Mucosa of rectum (tissue), 2 donors: ENCODE results near the gene TP53I13.

Experiments used
- H3K27ac ChIP-seq, 2 donors: one replicate each; pipeline ENCODE4 v1.7.0; 2013; ENCODE audit warnings: inconsistent platforms in 2 of 2, low read depth in 2 of 2, low read length in 2 of 2
- H3K27me3 ChIP-seq, 2 donors: one replicate each; pipeline ENCODE4 v1.7.0; 2013; ENCODE audit warnings: low read length in 2 of 2; ENCODE audit not compliant: control insufficient read depth in 2 of 2, insufficient read depth in 2 of 2
- H3K36me3 ChIP-seq, 2 donors: one replicate each; pipeline ENCODE4 v1.7.0; 2013; ENCODE audit warnings: low read length in 2 of 2; ENCODE audit not compliant: control insufficient read depth in 2 of 2, insufficient read depth in 2 of 2
- H3K4me1 ChIP-seq, 2 donors: one replicate each; pipeline ENCODE4 v1.7.0; 2013; ENCODE audit warnings: low read length in 2 of 2, mild to moderate bottlenecking in 1 of 2; ENCODE audit not compliant: control insufficient read depth in 2 of 2, insufficient read depth in 2 of 2
- H3K4me3 ChIP-seq, 2 donors: one replicate each; pipeline ENCODE4 v1.7.0; 2013; ENCODE audit warnings: low read length in 2 of 2
- H3K9ac ChIP-seq, 2 donors: one replicate each; pipeline ENCODE4 v1.7.0; 2013; ENCODE audit warnings: low read length in 2 of 2, low read depth in 1 of 2, mild to moderate bottlenecking in 1 of 2
- H3K9me3 ChIP-seq, 2 donors: one replicate each; pipeline ENCODE4 v1.7.0; 2013; ENCODE audit warnings: low read length in 2 of 2; ENCODE audit not compliant: control insufficient read depth in 2 of 2
- donor health status: healthy.
- donor health status: Normal muscosa, but diverticular disease.

TP53I13 gene

DNA sequence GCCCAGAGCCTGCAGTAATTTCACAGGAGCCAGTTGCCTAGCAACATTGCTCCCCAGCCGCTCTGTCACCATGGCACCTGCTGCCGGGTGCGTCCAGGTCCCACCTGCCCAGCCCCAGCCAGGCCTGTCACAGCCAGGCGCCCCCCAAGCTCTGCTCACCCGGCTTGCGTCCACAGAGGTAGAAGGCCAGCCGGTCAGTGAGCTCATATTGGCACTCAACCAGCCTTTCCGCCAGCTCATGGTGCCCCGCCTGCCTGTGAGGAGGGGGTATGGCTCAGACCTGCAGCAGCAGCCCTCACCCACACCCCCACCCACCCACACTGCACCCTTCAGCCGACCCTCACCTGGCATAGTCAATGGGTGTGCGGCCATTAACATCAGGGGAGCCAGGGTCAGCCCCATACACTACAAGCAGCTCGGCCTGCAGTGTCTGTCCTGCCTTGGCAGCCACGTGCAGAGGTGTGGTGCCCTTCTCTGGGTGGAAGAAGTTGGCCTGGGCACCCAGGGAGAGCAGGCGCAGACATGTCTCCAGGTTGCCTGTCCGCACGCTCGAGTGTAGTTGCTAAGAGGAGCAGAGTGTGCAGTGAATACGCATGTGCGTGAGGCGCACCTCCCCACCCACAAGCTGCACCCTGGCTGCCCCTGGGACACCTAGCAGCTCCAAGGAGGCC is 13.2 kb downstream of the TP53I13 start:
- no peaks in the 10 kb centered on the region for H3K9me3 ChIP-seq
- no peak overlapping the region for H3K9ac ChIP-seq
- peaks cover 6 to 9% of the 10 kb centered on the region in 2 donors for H3K4me1 ChIP-seq
- no peak overlapping the region for H3K27ac ChIP-seq
- peaks cover 23 to 38% of the 10 kb centered on the region in 2 donors for H3K36me3 ChIP-seq
- H3K4me3 ChIP-seq: no peak overlapping the region
- no peaks in the 10 kb centered on the region for H3K27me3 ChIP-seq

DNA sequence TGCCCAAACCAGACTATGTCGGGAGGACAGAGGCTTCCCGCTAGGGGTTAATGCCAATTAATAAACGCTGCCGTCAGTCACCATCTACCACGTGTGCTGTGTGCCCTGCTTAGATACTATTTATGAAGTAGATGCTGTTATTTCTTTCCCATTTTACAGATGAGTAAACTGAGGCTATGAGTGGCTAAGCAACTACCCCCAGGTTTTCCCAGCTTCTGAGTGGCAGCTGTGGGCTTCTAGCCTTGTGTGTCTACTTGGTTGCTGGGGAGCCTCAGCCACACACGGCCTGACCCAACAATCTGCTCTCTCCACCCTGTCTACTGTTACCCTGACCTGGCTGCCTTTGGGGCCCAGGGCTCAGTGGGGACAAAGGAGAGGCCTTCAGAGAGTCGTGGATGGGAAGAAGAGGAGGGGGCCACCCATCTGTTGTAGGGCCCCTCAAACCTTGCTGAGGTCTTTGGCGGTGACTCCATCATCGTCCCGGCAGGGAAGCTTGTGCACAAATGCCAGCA is 13.8 kb downstream of the TP53I13 start:
- no peak overlapping the region for H3K27ac ChIP-seq
- H3K27me3 ChIP-seq: no peaks in the 10 kb centered on the region
- no peaks in the 10 kb centered on the region for H3K9me3 ChIP-seq
- peaks cover 17 to 34% of the 10 kb centered on the region in 2 donors for H3K36me3 ChIP-seq
- H3K4me3 ChIP-seq: no peak overlapping the region
- no peak overlapping the region for H3K9ac ChIP-seq
- H3K4me1 ChIP-seq: peaks cover 6 to 13% of the 10 kb centered on the region in 2 donors

DNA sequence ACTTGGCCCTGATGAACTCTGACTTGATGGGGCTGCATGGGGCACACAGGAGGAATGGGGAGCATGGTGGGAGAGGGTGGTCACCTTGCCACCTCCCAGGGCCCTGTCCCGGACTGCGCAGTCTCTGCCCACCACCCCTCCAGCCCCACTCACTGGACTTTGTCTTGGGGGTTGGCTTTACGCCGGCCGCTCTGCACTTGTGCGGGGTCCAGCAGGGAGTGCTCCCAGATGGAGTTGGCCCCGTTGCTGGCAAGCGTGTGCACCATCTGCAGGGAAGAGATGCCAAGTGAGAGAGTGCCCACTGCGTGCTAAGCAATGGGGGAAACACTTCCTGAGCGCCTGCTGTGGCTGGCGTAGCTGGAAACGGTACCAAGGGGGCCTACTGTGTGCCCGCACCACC is 14.3 kb downstream of the TP53I13 start:
- Histone ChIP-seq H3K36me3 (peaks cover 12 to 29% of the 10 kb centered on the region in 2 donors), H3K9ac (no peak overlapping the region), H3K4me3 (no peak overlapping the region), H3K27me3 (no peaks in the 10 kb centered on the region), H3K9me3 (no peaks in the 10 kb centered on the region), H3K4me1 (peaks cover 9 to 17% of the 10 kb centered on the region in 2 donors), H3K27ac (no peak overlapping the region)

DNA sequence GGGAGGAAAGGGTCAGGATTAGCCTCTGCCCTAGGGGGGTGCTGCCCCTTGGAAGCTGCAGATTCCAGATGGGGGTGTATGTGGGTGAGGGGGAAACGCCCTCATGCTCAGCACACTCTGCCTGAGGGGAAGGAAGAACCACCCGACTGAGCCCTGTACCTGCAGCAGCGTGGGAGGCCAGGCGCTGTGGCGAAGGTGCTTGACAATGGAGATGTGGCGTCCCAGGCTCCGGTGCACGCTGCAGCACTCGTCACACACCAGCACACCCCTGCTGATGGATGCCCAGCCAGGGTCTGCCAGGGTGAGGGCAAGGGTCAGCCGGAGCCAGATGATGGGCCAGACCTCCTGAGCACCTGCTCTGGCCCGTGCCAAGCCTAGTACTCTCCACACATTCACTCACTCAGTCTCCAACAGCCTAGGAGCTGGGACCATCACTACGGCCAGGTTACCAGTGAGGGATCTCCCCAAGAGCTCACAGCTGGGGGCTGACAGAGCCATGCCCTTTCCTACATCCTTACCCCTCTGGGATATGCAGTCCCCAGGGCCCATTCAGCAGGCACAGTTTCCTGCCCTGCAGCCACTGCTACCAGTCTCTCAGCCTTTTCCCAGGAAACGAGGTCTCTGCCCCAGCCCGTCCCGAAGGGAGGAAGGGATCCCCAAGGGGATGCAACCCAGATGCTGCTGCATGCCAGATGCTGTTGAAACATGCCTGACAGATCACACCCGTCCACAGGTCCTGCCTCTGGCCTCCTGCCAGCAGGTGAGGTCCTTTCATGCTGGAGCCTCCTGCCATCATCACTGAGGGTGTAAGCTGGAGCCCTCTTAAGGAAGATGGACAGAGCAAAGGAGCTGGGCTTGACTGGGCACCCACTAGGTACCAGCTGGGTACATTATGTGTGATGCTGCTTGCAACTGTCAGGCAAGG is 15.1 kb downstream of the TP53I13 start:
- Histone ChIP-seq H3K9me3 (no peaks in the 10 kb centered on the region), H3K36me3 (peaks cover 12 to 21% of the 10 kb centered on the region in 2 donors), H3K4me3 (no peak overlapping the region), H3K9ac (no peak overlapping the region), H3K4me1 (peaks cover 16 to 25% of the 10 kb centered on the region in 2 donors), H3K27ac (no peak overlapping the region), H3K27me3 (no peaks in the 10 kb centered on the region)

DNA sequence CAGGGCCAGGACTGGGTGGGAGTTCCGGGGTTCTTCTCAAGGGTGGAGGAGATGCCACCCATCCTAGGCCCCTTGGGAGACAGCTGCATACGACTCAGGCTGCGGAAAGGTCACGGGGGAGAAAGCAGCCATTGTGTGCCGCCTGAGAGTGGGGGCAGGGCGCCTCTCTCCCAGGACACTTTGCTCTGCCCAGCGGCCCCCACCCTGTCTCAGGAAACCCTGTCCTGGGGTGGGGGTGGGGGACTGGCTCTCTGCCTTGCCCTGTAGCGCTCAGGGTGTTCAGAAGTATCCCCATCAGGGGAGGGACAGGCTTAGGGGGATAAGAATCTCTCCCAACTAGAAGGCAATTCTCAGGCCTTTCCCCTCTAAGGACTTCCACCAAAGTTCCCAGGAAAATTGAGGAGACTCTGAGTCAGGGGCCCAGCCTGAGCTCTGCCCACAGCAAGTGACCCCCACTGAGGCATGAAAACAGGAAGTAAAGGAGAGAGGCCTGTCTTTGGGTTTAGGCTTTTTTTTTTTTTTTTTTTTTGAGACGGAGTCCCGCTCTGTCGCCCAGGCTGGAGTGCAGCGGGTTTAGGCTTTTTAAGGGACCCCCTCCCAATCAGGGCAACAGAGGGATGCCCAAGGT is 16.1 kb downstream of the TP53I13 start:
- no peaks in the 10 kb centered on the region for H3K27me3 ChIP-seq
- H3K9ac ChIP-seq: peak overlapping the region in 1 of 2 donors; percentile 14
- H3K9me3 ChIP-seq: no peaks in the 10 kb centered on the region
- H3K36me3 ChIP-seq: peaks cover 12 to 20% of the 10 kb centered on the region in 2 donors
- H3K4me1 ChIP-seq: peaks cover 16 to 27% of the 10 kb centered on the region in 2 donors
- no peak overlapping the region for H3K4me3 ChIP-seq
- H3K27ac ChIP-seq: peak overlapping the region in 1 of 2 donors; percentile 22

DNA sequence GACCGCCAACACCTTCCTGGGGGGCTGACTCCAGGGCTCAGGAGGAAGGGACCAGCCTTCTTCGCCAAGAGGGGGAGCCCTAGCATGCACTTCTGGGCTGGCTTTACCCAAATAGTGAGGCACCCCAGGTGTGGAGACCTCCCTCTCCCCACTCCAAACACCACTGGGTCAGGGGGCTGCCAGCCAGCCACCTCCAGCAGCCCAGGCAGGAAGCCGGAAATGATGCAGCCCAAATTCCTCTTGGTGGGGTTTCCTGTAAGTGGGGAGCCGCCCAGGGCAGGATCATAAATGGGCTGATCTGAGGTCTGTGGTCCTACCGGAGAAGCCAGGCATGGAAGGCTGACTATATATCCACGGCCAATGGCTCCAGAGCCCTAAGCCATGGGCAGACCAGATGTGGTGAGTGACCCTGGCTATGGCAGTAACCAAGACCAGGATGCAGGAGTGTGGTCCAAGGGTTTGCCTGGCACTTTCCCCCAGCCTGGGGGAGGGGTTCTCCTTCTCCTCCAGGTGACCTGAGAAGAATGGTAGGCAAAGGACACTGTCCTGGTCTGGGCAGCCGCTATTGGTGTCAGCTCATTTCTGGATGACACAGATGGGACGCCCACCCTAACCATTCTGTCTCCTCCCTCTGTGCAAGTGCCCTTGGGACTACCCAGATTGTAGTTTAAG is 16.7 kb downstream of the TP53I13 start:
- no peaks in the 10 kb centered on the region for H3K27me3 ChIP-seq
- H3K36me3 ChIP-seq: peaks cover 7 to 20% of the 10 kb centered on the region in 2 donors
- H3K27ac ChIP-seq: peak overlapping the region; percentile 10 to 43
- H3K4me1 ChIP-seq: peaks cover 23 to 32% of the 10 kb centered on the region in 2 donors
- no peaks in the 10 kb centered on the region for H3K9me3 ChIP-seq
- H3K9ac ChIP-seq: no peak overlapping the region
- no peak overlapping the region for H3K4me3 ChIP-seq

DNA sequence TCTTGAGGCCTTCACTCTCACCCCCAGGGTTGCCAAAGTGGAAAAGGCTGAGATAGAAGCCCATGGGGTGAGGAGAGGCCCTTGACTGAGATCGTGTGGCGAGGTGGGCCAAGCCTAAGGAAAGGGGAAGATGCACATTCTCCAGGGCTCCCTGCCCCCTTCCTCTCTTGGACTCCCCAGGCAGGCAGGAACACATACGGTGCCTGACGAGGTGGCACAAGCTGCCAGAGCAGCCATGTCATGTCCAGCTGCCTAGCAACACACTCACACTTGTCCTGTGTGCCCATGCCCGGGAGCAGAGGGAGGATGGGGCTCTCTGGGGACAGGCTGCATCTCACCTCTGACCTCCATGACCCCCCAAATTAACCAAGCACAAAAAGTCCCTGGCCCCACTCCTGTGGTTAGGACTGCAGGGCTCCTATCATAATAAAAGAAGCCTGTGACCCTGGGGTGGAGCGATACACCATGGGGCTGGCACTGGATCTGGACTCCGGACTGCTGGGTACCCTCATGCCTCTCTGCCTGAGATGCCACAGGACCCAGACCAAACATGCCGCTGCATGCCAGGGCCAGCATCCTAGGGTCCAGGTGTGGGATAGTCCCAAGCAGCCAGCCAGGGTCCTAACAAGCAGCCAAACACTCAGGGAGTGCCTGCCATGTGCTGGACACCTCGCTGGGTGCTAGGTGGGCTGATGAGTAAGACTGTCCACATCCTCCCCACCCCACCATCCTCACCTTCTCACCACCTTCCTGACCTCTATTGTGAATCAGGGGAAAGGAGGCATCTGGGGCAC is 18.4 kb downstream of the TP53I13 start:
- Histone ChIP-seq H3K27me3 (no peaks in the 10 kb centered on the region), H3K4me1 (peaks cover 34 to 46% of the 10 kb centered on the region in 2 donors), H3K9ac (no peak overlapping the region), H3K36me3 (peaks cover 3 to 17% of the 10 kb centered on the region in 2 donors), H3K4me3 (no peak overlapping the region), H3K9me3 (no peaks in the 10 kb centered on the region), H3K27ac (no peak overlapping the region)

DNA sequence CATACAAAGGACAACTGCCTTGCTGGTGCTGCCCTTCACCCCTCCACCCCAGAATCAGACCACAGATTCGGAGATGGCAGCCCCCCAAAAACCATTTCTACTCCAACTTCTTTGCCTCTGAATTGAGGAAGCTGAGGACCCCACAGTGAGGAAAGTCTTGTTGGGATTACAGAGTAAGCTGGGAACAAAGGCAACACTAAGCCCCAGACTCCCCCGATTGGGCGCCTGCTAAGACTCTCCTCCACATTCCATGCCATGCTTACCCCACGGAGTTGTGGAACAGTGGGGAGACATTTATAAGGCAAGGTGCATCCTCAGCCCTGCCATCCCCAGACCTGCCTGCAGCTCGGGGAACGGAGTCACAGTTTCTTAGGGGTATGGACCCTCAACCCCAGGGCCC is 19.1 kb downstream of the TP53I13 start:
- Histone ChIP-seq H3K9ac (peak overlapping the region in 1 of 2 donors; percentile 78), H3K4me3 (peak overlapping the region in 1 of 2 donors; percentile 79), H3K36me3 (peaks cover 0 to 10% of the 10 kb centered on the region in 2 donors), H3K27me3 (no peaks in the 10 kb centered on the region), H3K9me3 (no peaks in the 10 kb centered on the region), H3K27ac (no peak overlapping the region), H3K4me1 (peaks cover 41 to 53% of the 10 kb centered on the region in 2 donors)

DNA sequence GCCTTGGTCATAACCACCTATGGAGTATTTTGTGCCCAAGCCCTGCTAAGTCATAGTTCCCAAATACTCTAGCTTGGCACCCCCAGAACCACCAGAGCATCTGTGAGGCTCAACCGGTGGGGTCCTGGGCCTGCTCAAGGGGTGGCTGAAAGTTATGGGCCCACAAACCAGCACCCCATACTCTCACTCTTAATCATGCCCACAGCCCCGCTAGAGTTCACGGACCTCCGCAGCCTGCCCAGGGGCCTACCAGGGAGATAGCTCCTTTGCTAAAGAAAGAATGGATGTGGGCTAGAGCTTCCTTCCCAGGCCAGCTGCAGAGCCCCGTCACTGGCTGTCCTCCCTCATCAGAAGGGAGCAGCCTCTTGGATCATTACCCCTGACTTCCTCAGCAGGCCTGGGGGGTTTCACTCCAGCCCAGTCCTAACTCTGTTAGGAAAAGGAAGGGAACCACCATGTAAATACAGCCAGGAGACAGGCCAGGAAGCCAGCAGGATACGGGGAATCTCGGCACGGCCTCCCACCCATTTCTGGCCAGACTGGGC is 19.6 kb downstream of the TP53I13 start:
- H3K4me1 ChIP-seq: peaks cover 44 to 57% of the 10 kb centered on the region in 2 donors

More for the DNA sequence above, 19.6 kb downstream of the TP53I13 start:
- H3K9me3 ChIP-seq: no peaks in the 10 kb centered on the region
- H3K27ac ChIP-seq: peak overlapping the region in 1 of 2 donors; percentile 80
- peak overlapping the region; percentile 73 to 79 for H3K4me3 ChIP-seq
- no peaks in the 10 kb centered on the region for H3K27me3 ChIP-seq
- peaks cover 0 to 5% of the 10 kb centered on the region in 2 donors for H3K36me3 ChIP-seq
- H3K9ac ChIP-seq: peak overlapping the region; percentile 78 to 80
